Transverse colon (tissue), 4 donors: Measurements from ENCODE around the gene EED. TPM values are rescaled to one million over a fixed set of nuclear protein-coding genes. Genes with fewer than 3 reads are reported as not detected.

Experiments used
- DNase-seq: peaks from one replicate; pipeline ENCODE4 v3.0.0-alpha.2; 2019
- H3K27ac ChIP-seq, 4 donors: fragments of 200-600 bp; sonication (generic); 2 replicates each; pipeline ENCODE4 v1.5.1; 2016 to 2018; ENCODE audit warnings: inconsistent platforms in 4 of 4
- H3K27me3 ChIP-seq: fragments of 200-600 bp; sonication (generic); 2 replicates; pipeline ENCODE4 v1.5.1; 2017; ENCODE audit warnings: inconsistent platforms
- H3K36me3 ChIP-seq, 4 donors: fragments of 200-600 bp; sonication (generic); 2 replicates each; pipeline ENCODE4 v1.5.1; 2017 to 2019; ENCODE audit warnings: inconsistent platforms in 4 of 4
- H3K4me1 ChIP-seq, 4 donors: fragments of 200-600 bp; sonication (generic); 2 replicates each; pipeline ENCODE4 v1.5.1; 2017 to 2020; ENCODE audit warnings: inconsistent platforms in 4 of 4
- H3K4me3 ChIP-seq, 4 donors: fragments of 200-600 bp; sonication (generic); 1 replicate in 1 of 4; 2 replicates in 3 of 4; pipeline versions ENCODE4 v1.5.1 to v1.6.1; 2017 to 2019; ENCODE audit warnings: inconsistent platforms in 4 of 4
- H3K9me3 ChIP-seq, 2 donors: fragments of 200-600 bp; sonication (generic); 2 replicates each; pipeline ENCODE4 v1.5.1; 2017 to 2019; ENCODE audit warnings: inconsistent platforms in 2 of 2
- CTCF ChIP-seq, 5 experiments: fragments of 200-600 bp in 3 of 5; fragments of 450-650 bp in 2 of 5; sonication (generic) in 3 of 5; IDR thresholded peaks; 1 replicate in 2 of 5; 2 replicates in 3 of 5; pipeline ENCODE4 v1.5.1; 2016 to 2017; ENCODE audit warnings: antibody characterized with exemption in 5 of 5, inconsistent platforms in 3 of 5, mild to moderate bottlenecking in 2 of 5, moderate library complexity in 1 of 5
- EP300 ChIP-seq: sonication (generic); formaldehyde crosslinking; IDR thresholded peaks from one replicate; pipeline ENCODE4 v1.6.1; 2017; ENCODE audit warnings: antibody characterized with exemption, low read depth
- POLR2A ChIP-seq: fragments of 450-650 bp; IDR thresholded peaks from one replicate; pipeline ENCODE4 v1.6.1; 2016; ENCODE audit warnings: antibody characterized with exemption, mild to moderate bottlenecking, moderate library complexity
- POLR2AphosphoS5 ChIP-seq, 3 donors: sonication (generic); formaldehyde crosslinking; IDR thresholded peaks; one replicate each; pipeline ENCODE4 v1.6.1; 2016; ENCODE audit warnings: antibody characterized with exemption in 3 of 3
- WGBS, 2 donors: methylation state at CpG; one replicate each; pipeline ENCODE4 v1.1.5; 2018; ENCODE audit warnings: low coverage in 1 of 2; 5-methylcytosine and 5-hydroxymethylcytosine counted together
- in situ Hi-C, 4 donors: fragments of 200-750 bp; cut with MboI; loops; one replicate each; pipeline versions ENCODE4 v1.15.0 to v1.15.1; 2017; ENCODE audit warnings: low sequenced_read_pairs in 3 of 4, low pct_ligation_motif_present in 1 of 4, low pct_unique_long_range_greater_than_20kb in 1 of 4
- intact Hi-C: fragments of 100-400 bp; cut with DNase I; formaldehyde crosslinking; loops from one replicate; pipeline ENCODE4 v1.15.1; 2023; ENCODE audit warnings: low total_unique reads
- total RNA-seq, 4 donors: library from RNA; depleted of rRNA; stranded (reverse); fragments of >200 nt; gene quantifications; one replicate each; pipeline ENCODE4 v1.1.0, GENCODE V29; 2016

The EED gene
- total RNA-seq, 4 donors from 2014 or later, result 2.8 to 43.5 (median 23.5) TPM

- Histone ChIP-seq H3K27ac (no peak overlapping the region), H3K36me3 (peaks cover 0 to 26% (median 10%) of the 10 kb centered on the region in 4 donors), H3K27me3 (no peaks in the 10 kb centered on the region), H3K4me3 (no peak overlapping the region), H3K9me3 (no peaks in the 10 kb centered on the region), H3K4me1 (peaks cover 0 to 4% (median 0%) of the 10 kb centered on the region in 4 donors)
- no peak for TF ChIP-seq POLR2A
- whole genome bisulfite sequencing, 2 donors, result 87 to 92% methylated on average over 3 to 6 of the region's 6 CpGs
- intact Hi-C loops (no loop called here), in situ Hi-C loops (no loop called here)
- DNase-seq, result no peak
Observed at GRCh38 chr11:86274503-86274902, 29.9 kb downstream of the EED start.

GRCh38 chr11:86274999-86275398, 30.4 kb downstream of the EED start:
- Histone ChIP-seq H3K4me3 (no peak overlapping the region), H3K36me3 (peaks cover 0 to 26% (median 10%) of the 10 kb centered on the region in 4 donors), H3K27me3 (no peaks in the 10 kb centered on the region), H3K27ac (no peak overlapping the region), H3K9me3 (no peaks in the 10 kb centered on the region), H3K4me1 (peaks cover 0 to 4% (median 0%) of the 10 kb centered on the region in 4 donors)
- TF ChIP-seq POLR2A (no peak), EP300 (no peak), POLR2AphosphoS5 (IDR thresholded peaks at IDR 0.05) (no peak), CTCF (IDR thresholded peaks at IDR 0.05) (no peak)
- intact Hi-C loops (no loop called here), in situ Hi-C loops (no loop called here)
- 53 to 63% methylated on average over 4 of the region's 4 CpGs for WGBS, 2 donors
- DNase-seq, result no peak

GRCh38 chr11:86275493-86276370, 31.2 kb downstream of the EED start:
- H3K27ac ChIP-seq, result no peak overlapping the region
- in situ Hi-C loops, result no loop called here
- 76 to 83% methylated on average over 2 of the region's 2 CpGs for WGBS, 2 donors

DNA sequence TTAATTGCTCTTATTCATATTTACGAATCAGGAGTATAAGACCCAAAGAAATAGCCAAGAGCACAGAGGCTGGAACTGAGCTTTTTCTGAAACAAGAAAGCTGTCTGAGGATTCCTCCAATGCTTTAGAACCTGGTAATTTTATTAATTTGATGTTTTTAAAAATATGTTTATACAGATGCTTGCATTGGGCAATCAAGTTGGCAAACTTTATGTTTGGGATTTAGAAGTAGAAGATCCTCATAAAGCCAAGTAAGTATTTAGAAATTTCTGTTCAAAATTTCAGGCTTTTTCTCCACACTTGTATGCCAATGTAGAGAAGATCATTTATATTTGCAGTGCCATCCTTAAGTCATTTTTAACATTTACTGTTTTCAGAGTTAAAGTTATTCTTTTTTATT, 33.2 kb downstream of the EED start:
- 91 to 97% methylated on average over 1 of the region's 1 CpG for WGBS, 2 donors
- no peaks in the 10 kb centered on the region for H3K9me3 ChIP-seq
- no peak for DNase-seq
- no peak overlapping the region for H3K27ac ChIP-seq
- H3K4me1 ChIP-seq, result peaks cover 0 to 4% (median 0%) of the 10 kb centered on the region in 4 donors
- no peaks in the 10 kb centered on the region for H3K27me3 ChIP-seq
- intact Hi-C loops (no loop called here), in situ Hi-C loops (no loop called here)
- H3K4me3 ChIP-seq, result no peak overlapping the region
- TF ChIP-seq CTCF (IDR thresholded peaks at IDR 0.05) (no peak), POLR2A (no peak), POLR2AphosphoS5 (IDR thresholded peaks at IDR 0.05) (no peak), EP300 (no peak)
- H3K36me3 ChIP-seq, result peaks cover 0 to 23% (median 10%) of the 10 kb centered on the region in 4 donors

More at GRCh38 chr11:86275493-86276370, 31.2 kb downstream of the EED start:
- Histone ChIP-seq H3K27me3 (no peaks in the 10 kb centered on the region), H3K4me3 (no peak overlapping the region), H3K4me1 (peaks cover 0 to 4% (median 0%) of the 10 kb centered on the region in 4 donors), H3K9me3 (no peaks in the 10 kb centered on the region), H3K36me3 (peaks cover 0 to 26% (median 10%) of the 10 kb centered on the region in 4 donors)
- TF ChIP-seq POLR2A, result no peak
- TF ChIP-seq POLR2AphosphoS5 (IDR thresholded peaks at IDR 0.05), result no peak
- no peak for TF ChIP-seq CTCF (IDR thresholded peaks at IDR 0.05)
- no peak for TF ChIP-seq EP300
- intact Hi-C loops, result no loop called here
- no peak for DNase-seq
